Fibroblast of skin of left biceps (primary cell): ENCODE data around the gene RBM8A.

Experiments used
- DNase-seq, 2 experiments: peaks; one replicate each; pipeline ENCODE4 v3.0.0-alpha.2; 2013; ENCODE audit warnings: low read depth in 2 of 2

RBM8A gene

DNA sequence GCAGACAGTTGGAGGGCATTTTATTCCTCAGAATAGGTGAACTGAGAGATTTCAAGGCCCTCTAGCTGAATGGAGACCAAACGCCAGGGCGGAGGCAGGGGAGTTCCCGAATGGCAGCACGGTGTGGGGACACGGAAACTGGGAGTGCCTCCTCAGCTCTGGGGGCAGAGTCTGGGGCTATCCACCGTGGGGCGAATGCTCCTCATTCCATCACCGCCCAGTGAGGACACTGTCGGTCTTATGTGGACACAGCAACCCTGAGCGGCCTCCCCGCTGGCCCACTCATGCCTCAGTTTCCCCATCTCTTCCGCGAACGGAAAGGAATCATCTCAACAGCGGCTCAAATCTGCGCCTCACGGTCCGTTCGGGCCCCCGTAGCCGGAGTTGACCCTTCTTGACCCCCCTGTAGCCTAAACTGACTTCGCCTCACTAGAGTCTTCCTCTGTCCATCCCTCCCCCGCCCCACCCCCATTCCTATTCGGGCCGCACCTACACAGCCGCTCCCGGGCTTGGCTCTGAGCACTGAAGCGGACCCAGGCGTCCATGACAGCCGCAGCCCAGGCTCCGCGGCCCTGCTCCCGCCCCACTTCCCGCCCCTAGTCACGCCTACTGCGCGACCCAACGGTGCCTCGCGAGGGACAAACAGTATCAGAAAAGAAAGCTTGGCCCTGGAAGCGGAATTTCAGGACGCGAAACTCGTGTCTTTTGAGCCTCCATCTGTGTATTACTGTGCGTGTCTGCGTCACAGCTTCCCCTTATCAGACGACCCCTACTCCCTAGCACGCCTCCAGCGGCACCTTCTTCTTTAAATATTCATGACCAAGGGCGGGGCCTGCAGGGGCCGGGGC lies 8.9 kb downstream of the RBM8A start, which contains the start of gene PEX11B:
TSS of gene PEX11B (minus strand) at position 574 of the 848 bp plus-strand sequence. CDS start at position 545, 29 bp downstream.
- DNase-seq, result peak; percentile 70

DNA sequence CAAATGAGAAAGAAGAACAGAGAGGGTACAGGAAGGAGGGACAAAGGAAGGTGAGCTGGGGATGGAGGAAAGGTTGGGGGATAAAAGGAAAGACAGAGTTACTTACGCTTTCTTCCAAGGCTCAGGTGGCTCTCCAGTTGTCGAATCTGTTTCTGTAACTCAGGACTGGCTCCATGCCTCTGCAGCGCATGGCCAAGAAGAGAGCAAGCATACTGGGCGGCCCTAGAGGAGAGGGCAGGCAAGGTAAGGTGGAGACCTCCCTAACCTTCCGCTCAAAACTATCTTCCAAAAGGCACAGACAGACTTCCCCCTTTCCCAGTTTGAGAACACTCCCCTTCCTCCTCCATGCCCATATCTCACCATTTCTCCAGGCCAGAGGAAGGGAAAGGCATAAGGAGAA lies 9.7 kb downstream of the RBM8A start:
- no peak for DNase-seq

DNA sequence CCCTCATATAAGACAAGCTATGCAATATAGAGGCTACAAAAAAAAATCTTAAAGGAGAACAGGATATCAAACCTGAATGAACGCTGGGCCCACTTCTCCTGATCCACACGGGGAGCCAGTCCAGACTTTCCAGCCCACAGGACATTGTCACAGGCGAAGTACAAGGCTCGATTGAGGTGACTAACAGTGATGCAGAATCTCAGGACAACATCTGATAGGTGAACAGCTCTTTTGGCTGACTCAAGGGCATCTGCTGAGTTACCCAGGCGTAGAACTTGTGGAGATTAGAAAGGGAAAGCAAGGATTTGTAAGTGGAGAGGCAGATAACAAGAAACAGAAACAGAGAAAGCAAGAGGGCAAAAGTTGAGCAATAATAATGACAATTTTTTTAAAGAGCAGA lies 10.5 kb downstream of the RBM8A start:
- no peak for DNase-seq

GRCh38 chr1:145912128-145912641 lies 15.1 kb downstream of the RBM8A start:
- no peak for DNase-seq

DNA sequence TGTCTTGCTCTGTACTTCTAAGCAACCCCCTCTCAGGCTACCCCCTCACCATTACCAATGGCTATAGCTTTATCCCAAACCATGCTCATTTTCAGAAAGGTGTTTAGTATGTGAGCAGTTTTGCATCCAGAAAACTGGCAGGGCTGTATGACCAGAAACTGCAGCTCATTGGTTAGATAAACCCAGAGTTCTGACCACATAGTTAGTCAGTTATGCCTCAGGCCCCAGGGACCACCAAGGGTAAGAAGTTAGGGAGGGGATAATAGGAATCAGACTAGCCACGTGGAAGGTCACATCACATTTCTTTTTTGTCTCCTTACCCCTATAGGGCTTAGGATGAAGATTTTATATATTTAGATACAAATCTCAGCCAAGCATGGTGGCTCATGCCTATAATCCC lies 18.6 kb downstream of the RBM8A start:
- peak; percentile 27 to 38 for DNase-seq

- no peak for DNase-seq
Measured at GRCh38 chr1:145906954-145907753, 20.1 kb downstream of the RBM8A start.

DNA sequence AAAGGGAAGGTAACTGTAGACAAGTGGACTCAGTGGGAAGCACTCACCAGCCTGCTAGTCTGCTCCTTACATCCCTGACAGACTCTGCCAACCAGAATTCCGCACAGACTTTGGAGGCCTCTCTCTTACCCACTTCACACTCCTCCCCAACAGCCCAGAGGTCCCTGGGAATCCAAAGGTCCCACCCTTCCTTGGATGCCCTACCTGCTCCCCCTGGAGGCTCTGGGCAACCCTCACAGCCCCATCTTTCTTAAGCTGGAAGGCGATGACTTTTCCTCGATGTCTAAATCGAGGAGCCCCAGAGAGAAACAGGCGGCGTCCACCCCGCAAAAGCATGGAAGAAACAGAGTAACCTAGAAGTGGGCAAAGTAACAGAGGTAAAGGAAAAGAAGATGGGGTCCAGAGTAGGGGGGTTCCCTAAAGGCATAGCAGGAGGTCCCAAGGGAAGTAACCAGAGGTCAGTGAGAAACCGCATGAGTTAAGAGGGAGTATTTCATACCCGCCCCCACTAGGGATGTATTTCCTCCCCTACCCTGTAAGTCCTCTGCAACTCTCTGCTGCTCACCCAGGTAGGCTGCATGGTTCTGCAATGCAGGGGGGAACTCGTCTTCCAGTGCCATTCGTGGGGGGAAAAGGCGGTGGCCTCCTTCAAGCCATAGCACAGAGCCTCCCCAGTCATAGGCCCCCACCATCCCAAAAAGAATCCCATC lies 25.8 kb downstream of the RBM8A start:
- DNase-seq, result no peak

- no peak for DNase-seq
Measured at GRCh38 chr1:145898756-145899155, 28.5 kb downstream of the RBM8A start.

DNA sequence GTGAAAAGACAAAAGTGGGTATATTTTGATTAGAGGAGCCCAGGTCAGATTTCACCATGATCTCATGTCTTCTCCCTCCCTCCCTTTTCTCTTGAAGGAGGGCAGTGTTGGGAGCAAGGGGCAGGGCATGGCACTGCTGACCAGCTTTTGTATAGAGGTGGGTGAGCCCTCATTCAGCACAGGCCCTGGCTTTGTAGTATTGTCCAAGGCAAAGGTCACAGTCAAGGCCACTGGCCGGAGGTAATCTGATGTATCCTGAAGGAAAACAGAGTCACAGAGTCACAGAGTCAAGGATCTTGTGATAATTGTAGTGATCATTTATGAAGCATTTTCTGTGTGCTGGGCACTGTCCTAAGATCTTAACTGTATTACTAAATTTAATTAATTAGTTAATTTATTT lies 29.3 kb downstream of the RBM8A start:
- DNase-seq, result no peak

DNA sequence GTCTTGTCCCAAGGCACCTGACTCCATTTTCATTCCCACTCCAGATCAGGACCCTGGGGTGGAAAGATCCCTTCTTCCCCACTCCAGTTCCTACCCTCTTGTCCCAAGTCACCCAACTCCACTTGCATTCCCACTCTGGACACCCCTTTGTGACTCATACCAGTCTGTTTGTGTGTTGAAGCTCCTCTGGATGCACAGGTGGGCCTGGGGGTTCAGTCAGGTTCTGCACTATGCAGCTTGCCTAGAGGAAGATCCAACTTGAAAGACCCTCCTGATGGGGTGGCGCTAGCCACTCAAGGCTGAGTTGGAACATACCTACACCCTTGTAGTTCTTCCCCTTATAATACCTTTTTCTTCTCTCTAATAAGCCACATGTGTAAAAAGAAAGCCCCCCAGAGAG lies 31.8 kb downstream of the RBM8A start:
- no peak for DNase-seq

DNA sequence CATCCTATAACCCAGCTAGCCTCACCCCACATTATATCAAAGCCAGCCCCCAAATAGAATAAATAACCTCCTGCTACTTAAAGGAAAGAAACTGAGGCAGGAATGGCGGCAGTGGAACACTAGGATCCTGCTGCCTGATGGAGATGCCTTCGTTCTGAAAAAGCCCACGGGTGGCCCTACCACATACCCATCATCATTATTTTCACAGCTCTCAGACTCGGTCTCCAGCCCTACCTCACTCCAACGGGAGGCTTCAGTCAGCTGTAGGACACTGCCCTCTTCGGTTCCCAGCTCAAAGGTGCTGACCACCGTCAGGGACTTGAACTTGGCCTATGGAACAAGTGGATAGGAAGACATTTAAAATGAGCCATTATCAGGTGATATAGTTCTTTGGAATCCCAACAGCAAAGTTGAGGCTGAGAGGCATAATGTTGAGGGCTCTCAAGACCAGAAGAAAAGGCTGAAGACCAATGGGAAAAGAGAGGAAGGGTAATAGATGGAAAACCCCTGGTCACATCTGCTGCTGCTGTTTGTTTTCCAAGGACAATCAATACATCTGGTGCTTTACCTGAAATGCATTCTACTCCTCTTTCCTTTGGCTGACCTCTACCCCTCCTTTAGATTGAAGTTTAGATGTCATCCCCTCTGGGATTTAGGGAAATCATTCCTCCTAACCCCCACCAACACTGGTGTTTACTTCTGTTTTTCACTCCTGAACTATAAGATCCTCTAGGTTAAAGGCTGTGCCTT lies 33.8 kb downstream of the RBM8A start:
- DNase-seq, result no peak

DNA sequence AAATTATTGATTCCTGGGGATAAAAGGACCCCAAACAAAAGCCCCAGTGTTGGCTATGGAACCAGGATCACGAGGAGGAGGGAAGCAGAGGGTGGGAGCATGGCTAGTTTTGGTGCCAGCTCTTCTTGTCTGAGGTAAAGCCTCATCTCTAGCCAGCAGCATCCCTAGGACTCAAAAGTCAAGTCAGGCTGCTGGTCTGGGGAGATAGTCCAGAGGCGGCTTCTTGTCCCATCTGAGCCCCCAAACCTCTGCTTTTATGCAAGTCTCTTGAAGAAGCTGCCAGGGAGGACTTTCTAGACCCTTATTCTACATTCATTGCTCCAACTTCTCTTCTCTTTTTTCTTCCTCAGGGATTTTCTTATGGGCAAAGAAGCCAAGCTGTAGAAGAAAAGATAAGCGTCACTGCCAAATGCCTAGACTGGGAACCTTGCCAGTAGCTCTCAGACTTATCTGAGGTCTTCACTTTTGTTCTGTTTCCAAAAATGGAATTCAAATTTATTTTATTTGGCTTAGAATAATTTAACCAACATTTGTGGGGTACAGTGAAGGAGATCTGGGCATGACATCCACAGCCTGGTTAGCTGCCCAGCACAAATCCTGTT lies 34.7 kb downstream of the RBM8A start:
- DNase-seq, result no peak

DNA sequence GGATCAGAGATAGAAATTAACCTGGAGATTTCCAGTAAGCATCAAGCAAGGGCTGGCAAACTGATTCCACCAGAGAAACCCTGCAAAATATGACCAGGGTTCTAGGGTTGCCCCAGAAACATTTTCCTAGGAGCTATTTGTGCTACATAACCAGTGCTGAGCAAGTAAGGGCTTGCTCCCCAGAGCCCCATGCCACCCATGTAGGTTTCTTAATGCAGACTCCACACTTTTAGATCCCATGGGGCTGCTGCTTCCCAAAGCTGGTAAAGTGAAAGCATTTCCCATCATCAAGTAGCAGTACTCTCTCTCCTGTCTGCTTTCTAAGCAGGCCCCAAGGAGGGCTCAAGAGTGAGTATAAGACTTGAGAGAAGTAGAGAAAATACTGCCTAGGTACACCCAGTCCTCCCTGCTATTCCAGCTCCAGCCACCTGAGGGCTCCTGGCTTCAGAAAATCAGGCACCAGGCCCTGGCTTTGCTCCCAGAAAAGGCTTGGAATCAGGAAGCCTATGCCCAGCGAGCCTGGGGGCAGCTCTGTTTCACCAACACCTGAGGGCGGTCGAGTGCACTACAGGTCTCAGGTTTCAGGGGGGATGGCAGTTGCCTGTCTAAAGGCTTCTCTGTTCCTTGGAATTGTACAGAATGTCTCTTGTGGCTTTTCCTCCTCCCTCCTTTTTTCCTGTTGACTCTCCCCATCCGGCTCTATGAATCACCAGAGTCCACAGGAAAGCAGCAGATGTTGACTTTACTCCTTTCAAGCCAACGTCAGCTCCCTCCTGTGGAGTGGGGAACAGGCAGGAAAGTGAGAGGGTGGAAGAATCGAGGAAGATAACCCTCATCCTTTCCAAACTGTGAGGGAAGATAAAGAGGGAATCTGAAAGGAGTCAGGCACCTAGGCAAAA lies 35.4 kb downstream of the RBM8A start:
- DNase-seq, result peak; percentile 98

DNA sequence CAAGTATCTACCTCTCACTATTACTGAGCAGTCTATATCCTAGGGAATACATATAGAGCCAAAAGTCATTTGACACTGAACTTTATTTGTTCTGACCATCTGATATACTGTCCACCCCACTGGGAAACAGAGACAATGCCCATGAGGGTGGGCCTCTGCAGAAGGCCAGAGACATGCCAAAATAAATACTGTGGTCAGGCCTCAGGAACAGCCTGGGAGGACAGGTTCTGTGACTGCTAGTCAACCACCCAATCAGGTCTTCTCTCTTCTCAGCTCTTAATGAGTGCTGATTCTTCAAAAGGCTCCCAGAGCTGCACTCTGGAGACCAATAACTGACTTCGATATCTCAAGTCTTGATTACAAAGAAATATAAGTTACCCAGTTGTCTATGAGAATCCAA lies 36.1 kb downstream of the RBM8A start:
- no peak for DNase-seq

DNA sequence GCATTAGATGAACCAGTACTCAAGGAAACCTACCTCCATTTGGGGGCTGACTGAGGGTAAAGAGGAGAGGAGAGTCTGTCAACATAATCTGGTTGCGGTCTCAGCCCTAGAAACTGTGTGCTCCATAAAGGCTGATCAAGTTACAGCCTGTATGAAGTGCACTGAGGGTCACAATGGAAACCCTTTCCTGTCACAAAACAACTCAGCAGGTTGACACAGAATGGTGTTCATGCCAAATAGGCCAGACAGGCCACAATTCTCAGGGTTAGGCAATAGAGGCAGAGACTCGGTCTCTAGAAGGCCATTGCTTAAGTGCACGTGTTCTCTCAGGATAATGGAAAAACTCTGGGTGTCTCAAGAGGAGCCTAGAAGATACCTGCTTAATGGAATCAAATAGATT lies 37.6 kb downstream of the RBM8A start:
- no peak for DNase-seq

GRCh38 chr1:145887631-145888030 lies 39.7 kb downstream of the RBM8A start:
- DNase-seq, result no peak

GRCh38 chr1:145886816-145887215 lies 40.5 kb downstream of the RBM8A start:
- DNase-seq, result no peak

- no peak for DNase-seq
Measured at GRCh38 chr1:145886390-145886789, 40.9 kb downstream of the RBM8A start.

DNA sequence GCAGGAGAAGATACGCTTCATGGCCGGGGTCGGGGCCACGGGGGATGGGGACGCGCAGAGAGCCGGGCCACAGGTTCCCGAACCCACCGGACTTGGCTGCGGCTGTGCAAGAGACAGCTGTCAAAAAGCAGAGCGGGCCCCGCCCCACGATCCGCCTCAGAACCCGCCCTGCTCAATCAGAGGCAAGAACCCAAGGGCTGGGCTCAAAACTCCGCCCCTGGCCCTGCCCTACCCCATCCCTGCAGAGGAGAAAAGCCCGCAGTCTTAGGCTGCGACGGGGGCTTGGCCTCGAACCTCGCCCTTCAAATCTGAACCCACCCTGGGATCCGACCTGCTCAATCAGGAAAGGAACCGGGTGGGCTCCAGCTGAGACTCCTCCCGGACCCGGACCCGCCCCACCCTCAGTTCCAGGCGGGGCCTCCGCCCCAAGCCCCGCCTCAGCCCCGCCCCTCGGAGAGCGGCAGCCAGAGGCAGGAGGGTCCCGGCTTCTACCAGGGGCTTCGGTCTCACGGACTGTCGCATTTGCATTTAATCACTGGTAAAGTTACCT lies 41.5 kb downstream of the RBM8A start, which contains the start of gene ANKRD35:
TSS of gene ANKRD35 (minus strand) at position 129 of the 550 bp plus-strand sequence. CDS start at position 21, 108 bp downstream.
- DNase-seq, result no peak
